SK-N-MC (cell line): Measurements from ENCODE around the gene HSPA14.

Experiments used
- EZH2 ChIP-seq: fragments of 200-600 bp; sonication (generic); IDR thresholded peaks from one replicate; pipeline ENCODE4 v1.6.1; 2017; ENCODE audit warnings: antibody characterized with exemption
- FOXP2 ChIP-seq: optimal IDR thresholded peaks from 2 replicates; pipeline ENCODE3; 2011; ENCODE audit warnings: mild to moderate bottlenecking, moderate library complexity; ENCODE audit not compliant: insufficient read depth; ENCODE audit errors: extremely low read length, control extremely low read depth
- POLR2AphosphoS5 ChIP-seq: IDR thresholded peaks from 2 replicates; pipeline ENCODE4 v1.6.1; 2012; ENCODE audit warnings: mild to moderate bottlenecking, low read depth, low read length, borderline replicate concordance

DNA sequence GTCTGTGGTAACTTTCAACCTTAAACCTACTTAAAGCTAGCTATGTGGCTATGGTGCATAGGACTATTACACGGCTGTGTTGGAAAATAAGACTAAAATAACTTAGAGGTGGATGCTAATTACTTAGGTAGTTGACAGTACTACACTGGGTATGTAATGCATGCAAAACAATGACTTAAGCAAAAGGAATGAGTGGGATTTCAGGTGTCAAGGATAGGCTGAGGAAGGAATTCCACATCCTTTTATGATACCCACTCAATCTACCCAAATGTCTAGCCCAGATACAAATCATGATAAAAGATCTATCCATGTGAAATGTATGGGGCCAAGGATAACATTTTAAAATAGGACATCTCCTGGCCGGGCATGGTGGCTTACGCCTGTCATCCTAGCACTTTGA, 14.1 kb upstream of the HSPA14 start:
- TF ChIP-seq POLR2AphosphoS5 (no peak), EZH2 (no peak), FOXP2 (no peak)
